ENCODE results near the gene CDHR3.
"Not testable (repeated sequence)": the region's sequence is repeated elsewhere in the genome, so short reads cannot be mapped to it uniquely, and the experiment has no call there.

CDHR3 gene

DNA sequence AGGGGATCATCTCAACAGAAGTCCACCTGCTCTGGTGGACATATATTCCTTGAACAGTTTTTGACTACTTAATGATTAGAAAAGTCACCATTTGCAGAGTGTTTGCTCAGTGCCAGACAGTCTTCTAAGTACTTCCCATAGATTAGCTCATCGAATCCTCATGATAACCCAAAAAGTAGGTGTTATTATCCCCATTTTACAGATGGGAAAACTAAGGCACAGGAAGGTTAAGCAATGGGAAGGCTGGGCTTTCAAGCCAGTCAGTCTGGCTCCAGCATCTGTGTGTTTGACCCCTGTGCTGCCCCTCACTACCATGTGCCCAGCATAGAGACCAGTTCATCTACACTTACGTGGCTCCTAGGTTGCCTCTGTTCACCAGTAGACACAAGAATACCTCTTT lies 15.9 kb downstream of the CDHR3 start:
- DNase-seq (ENCODE audit: insufficient read length, low spot score) = no peak
- FAIRE-seq = no peak
- TF ChIP-seq, protein P1, sequence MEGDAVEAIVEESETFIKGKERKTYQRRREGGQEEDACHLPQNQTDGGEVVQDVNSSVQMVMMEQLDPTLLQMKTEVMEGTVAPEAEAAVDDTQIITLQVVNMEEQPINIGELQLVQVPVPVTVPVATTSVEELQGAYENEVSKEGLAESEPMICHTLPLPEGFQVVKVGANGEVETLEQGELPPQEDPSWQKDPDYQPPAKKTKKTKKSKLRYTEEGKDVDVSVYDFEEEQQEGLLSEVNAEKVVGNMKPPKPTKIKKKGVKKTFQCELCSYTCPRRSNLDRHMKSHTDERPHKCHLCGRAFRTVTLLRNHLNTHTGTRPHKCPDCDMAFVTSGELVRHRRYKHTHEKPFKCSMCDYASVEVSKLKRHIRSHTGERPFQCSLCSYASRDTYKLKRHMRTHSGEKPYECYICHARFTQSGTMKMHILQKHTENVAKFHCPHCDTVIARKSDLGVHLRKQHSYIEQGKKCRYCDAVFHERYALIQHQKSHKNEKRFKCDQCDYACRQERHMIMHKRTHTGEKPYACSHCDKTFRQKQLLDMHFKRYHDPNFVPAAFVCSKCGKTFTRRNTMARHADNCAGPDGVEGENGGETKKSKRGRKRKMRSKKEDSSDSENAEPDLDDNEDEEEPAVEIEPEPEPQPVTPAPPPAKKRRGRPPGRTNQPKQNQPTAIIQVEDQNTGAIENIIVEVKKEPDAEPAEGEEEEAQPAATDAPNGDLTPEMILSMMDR (IDR thresholded peaks at IDR 0.05; ENCODE audit: insufficient read depth, missing control alignments) = no peak

DNA sequence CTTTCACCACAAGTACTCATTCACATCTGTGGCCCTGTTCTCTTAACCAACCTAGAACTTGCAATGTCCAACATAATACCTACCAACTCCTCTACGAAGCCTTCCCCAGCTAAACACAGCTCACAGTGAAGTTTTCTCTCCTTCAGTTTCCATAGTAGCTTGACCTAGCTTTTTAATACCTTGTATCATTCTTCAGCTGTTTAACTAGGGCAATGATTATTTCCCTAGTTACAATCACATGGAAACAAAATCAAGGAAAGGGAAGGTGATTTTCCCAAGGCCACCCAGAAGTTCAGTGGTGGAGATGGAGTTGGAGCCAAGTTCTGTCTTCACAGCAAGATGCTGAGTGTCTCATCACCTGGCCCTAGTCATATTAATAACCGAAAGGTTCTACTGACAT lies 16.3 kb downstream of the CDHR3 start:
- DNase-seq (ENCODE audit: insufficient read length, low spot score) (no peak), FAIRE-seq (no peak)
- TF ChIP-seq, protein P1 (IDR thresholded peaks at IDR 0.05; ENCODE audit: insufficient read depth, missing control alignments) = no peak

DNA sequence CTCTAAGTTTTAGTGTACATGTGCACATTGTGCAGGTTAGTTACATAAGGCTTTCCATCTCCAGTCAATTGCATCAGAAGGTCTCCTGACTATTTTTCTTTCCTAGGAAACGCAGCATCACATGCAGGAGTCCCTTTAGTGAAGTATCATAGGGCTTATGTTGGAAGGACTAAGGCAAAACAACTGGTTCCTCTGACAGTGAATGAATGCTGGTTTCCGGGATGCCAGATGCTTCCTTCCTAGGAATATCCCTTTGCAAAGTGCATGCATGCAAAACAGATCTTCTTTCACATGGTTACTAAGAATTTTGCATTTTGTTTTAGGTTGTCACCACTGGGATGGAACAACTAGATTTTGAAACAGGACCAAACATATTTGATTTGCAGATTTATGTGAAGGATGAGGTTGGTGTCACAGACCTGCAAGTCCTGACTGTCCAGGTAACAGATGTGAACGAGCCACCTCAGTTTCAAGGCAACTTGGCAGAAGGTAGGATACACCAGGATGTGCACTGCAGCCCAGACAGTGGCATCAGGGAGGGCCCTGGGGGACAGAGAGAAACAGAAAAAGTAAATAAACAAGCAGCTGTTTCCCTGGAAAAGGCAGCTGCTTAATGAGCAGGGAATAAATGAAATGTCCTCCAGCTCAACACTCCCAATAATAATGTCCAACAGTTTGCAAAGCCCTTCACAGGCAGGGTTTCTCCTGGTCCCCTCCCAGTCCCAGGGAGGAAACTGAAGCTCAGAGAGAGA lies 17.8 kb downstream of the CDHR3 start:
- DNase-seq (ENCODE audit: insufficient read length, low spot score) (no peak), FAIRE-seq (no peak)

DNA sequence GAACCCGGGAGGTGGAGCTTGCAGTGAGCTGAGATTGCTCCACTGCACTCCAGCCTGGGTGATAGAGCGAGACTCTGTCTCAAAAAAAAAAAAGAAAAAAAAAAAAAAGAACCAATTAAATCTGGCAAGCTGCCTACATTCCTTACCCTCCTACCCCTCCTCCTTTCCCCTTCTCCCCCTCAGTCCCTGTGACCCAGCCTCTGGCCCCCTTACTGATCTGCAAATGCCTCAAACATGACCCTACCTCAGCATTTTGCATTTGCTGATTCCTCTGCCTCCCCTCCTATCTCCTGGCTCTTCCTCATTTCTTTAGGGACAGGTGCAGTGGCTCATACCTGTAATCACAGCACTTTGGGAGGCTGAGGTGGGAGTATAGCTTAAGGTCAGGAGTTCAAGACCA lies 19.3 kb downstream of the CDHR3 start:
- TF ChIP-seq, protein P1 (IDR thresholded peaks at IDR 0.05; ENCODE audit: insufficient read depth, missing control alignments) = no peak
- DNase-seq (ENCODE audit: insufficient read length, low spot score) (no peak), FAIRE-seq (no peak)

More for the DNA sequence above, 17.8 kb downstream of the CDHR3 start:
- TF ChIP-seq, protein P1 (IDR thresholded peaks at IDR 0.05; ENCODE audit: insufficient read depth, missing control alignments) = no peak

DNA sequence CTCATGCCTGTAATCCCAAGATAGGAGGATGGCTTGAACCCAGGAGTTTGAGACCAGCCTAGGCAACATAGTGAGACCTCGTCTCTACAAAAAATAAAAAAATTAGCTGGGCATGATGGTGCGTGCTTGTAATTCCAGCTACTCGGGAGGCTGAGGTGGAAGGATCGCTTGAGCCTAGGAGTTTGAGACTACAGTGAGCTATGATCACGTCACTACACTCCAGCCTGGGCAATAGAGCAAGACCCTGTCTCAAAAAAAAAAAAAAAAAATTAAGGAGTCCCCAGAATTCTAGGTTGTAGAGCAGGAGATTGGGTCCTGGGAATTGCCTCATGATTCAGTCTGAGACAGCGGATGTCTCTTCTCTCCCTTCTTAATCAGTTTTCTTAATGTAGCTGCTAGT lies 21.7 kb downstream of the CDHR3 start:
- not testable (repeated sequence) for FAIRE-seq; DNase-seq (ENCODE audit: insufficient read length, low spot score)

DNA sequence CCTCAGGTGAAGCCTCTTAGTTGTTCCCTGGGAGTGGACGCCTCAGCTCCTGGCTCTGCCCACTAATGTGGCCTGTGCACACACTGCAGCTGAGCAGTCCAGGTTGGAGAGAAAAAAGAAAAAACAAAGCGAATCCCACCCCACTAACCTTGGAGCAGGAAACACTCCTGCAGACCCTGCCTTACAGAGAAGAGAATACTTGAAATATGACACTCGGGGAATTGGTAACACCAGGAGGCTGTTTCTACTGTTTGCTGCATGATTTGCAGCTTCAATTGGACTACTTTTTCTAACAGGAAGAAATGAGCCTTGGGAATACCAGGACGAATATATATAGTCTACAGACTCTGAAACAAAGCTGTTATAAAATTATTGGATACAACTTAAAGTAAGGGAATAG lies 22.2 kb downstream of the CDHR3 start:
- TF ChIP-seq, protein P1 (IDR thresholded peaks at IDR 0.05; ENCODE audit: insufficient read depth, missing control alignments) = no peak
- no peak for DNase-seq (ENCODE audit: insufficient read length, low spot score)
- FAIRE-seq = no peak

DNA sequence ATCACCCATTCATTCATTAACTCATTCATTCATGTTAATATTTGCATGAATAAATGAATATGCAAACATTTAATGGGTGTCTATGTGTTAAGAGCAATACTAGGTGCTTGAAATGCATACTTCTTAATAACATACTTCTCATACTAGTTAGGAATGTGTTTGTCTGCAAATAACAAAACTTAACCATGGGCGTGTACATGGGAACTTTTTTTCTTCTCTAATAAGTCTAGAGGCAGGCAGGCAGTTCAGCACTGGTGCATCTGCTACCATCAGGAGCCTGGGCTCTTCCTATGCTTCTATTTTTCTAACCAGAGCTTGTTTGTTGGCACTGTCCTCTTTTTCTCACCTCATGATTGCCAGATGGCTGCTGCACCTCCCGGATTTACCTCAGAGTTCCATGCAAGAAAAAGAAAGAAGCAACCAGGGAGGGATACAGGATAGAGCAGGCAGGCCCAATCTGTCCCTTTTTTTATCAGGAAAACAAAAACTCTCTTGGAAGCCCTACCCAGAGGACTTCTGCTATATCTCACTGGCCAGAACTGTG lies 22.7 kb downstream of the CDHR3 start:
- DNase-seq (ENCODE audit: insufficient read length, low spot score) (no peak), FAIRE-seq (no peak)
- TF ChIP-seq, protein P1 (IDR thresholded peaks at IDR 0.05; ENCODE audit: insufficient read depth, missing control alignments) = no peak

Data from D721Med (cell line).